OCI-LY1 (cell line): Measurements from ENCODE around the gene RPL35.

Experiments used
- EZH2 ChIP-seq: fragments of 200-600 bp; sonication (generic), shearing (Covaris generic); IDR thresholded peaks from 2 replicates; pipeline ENCODE4 v1.8.0; 2017; ENCODE audit warnings: borderline replicate concordance, mixed run types, mild to moderate bottlenecking, antibody characterized with exemption, low read length, moderate library complexity, mixed read lengths
- TF ChIP-seq, protein P1 (sequence below): fragments of 200-600 bp; sonication (generic), shearing (Covaris generic); IDR thresholded peaks from 2 replicates; pipeline ENCODE4 v1.5.1; 2017; ENCODE audit warnings: mild to moderate bottlenecking, antibody characterized with exemption, low read length, moderate library complexity, mixed read lengths

DNA sequence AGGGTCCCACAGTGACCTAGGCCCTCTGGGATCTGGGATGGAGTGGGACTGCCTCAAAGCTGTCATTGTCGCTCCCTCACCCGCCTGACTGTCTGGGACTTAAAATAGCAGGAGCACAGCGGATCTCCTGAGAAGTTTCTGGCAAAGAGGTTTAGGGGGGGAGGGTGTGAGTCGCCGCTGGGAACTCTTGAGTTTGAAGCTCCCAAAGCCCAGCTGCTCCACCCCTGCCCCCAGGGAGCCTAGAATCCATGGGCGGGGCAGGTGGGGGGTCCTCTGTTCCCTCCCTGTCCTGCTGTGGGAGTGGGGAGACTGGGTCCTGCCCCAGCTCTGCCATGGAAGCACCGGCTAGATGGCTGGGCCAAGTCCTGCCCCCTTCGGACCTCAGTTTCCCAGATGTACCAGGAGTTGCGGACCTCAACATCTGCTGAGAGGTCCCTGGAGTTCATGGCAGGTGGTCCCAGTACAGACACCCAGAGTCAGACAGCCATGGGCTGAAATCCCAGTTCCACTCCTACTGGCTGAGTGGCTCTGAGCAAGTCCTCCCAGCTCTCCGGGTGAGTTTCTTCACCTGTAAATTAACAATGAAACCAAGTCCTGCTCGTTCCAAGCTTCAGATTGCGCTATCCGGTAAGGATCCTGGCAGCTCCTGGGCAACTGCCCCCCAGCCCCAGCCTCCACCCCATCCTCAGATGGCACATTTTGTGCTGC lies 9.5 kb downstream of the RPL35 start:
- TF ChIP-seq, protein P1, sequence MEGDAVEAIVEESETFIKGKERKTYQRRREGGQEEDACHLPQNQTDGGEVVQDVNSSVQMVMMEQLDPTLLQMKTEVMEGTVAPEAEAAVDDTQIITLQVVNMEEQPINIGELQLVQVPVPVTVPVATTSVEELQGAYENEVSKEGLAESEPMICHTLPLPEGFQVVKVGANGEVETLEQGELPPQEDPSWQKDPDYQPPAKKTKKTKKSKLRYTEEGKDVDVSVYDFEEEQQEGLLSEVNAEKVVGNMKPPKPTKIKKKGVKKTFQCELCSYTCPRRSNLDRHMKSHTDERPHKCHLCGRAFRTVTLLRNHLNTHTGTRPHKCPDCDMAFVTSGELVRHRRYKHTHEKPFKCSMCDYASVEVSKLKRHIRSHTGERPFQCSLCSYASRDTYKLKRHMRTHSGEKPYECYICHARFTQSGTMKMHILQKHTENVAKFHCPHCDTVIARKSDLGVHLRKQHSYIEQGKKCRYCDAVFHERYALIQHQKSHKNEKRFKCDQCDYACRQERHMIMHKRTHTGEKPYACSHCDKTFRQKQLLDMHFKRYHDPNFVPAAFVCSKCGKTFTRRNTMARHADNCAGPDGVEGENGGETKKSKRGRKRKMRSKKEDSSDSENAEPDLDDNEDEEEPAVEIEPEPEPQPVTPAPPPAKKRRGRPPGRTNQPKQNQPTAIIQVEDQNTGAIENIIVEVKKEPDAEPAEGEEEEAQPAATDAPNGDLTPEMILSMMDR = no peak
- TF ChIP-seq EZH2 = no peak
